NCI-H187 (cell line): ENCODE measurements around the gene KIF26A.

ENCODE experiments used
- DNase-seq, 2 experiments: peaks; one replicate each; lab custom pipeline; 2025; lab: John Stamatoyannopoulos, UW

The KIF26A gene

GRCh38 chr14:104177411-104177810 lies 39.0 kb downstream of the KIF26A start:
- DNase-seq, result no peak

- DNase-seq, result no peak
Observed at GRCh38 chr14:104178279-104178678, 39.9 kb downstream of the KIF26A start.

GRCh38 chr14:104179126-104179525 lies 40.7 kb downstream of the KIF26A start:
- DNase-seq, result no peak

GRCh38 chr14:104179564-104180129 lies 41.3 kb downstream of the KIF26A start:
- DNase-seq, result no peak

- no peak for DNase-seq
Observed at GRCh38 chr14:104180561-104181165, 42.3 kb downstream of the KIF26A start.

GRCh38 chr14:104181761-104182530 lies 43.6 kb downstream of the KIF26A start:
- DNase-seq, result no peak

GRCh38 chr14:104182857-104183425 lies 44.6 kb downstream of the KIF26A start:
- DNase-seq, result no peak

- no peak for DNase-seq
Observed at GRCh38 chr14:104183796-104184195, 45.4 kb downstream of the KIF26A start.

GRCh38 chr14:104184506-104184905 lies 46.1 kb downstream of the KIF26A start:
- no peak for DNase-seq

GRCh38 chr14:104184911-104185499 lies 46.6 kb downstream of the KIF26A start:
- no peak for DNase-seq

- no peak for DNase-seq
Observed at GRCh38 chr14:104185916-104186495, 47.6 kb downstream of the KIF26A start.

GRCh38 chr14:104186575-104186974 lies 48.2 kb downstream of the KIF26A start:
- no peak for DNase-seq

- DNase-seq, result no peak
Observed at GRCh38 chr14:104187121-104187889, 48.9 kb downstream of the KIF26A start.

- no peak for DNase-seq
Observed at GRCh38 chr14:104187931-104188726, 49.7 kb downstream of the KIF26A start.

- DNase-seq, result no peak
Observed at GRCh38 chr14:104188727-104189400, 50.5 kb downstream of the KIF26A start.

GRCh38 chr14:104189629-104190335 lies 51.4 kb downstream of the KIF26A start:
- no peak for DNase-seq

- DNase-seq, result no peak
Observed at GRCh38 chr14:104190396-104191000, 52.1 kb downstream of the KIF26A start.

- no peak for DNase-seq
Observed at GRCh38 chr14:104191409-104191997, 53.1 kb downstream of the KIF26A start.
